MM.1S (cell line): Measurements from ENCODE around the gene ZNF354C.

Experiments used
- DNase-seq: peaks from one replicate; pipeline ENCODE4 v3.0.0-alpha.2; 2015
- H2AFZ ChIP-seq: fragments of 300-600 bp; sonication (generic); 2 replicates; pipeline ENCODE4 v1.6.0; 2016; ENCODE audit warnings: antibody characterized with exemption, low read length
- H3F3A ChIP-seq: fragments of 300-600 bp; sonication (generic); 2 replicates; pipeline ENCODE4 v1.6.1; 2016; ENCODE audit warnings: mild to moderate bottlenecking, antibody characterized with exemption, low read length, moderate library complexity, mixed read lengths; ENCODE audit not compliant: insufficient read depth
- H3K27ac ChIP-seq: fragments of 300-600 bp; sonication (generic); 2 replicates; pipeline ENCODE4 v1.5.1; 2016; ENCODE audit warnings: mild to moderate bottlenecking, low read length
- H3K27me3 ChIP-seq: fragments of 300-600 bp; sonication (generic); replicated peaks from 2 replicates; pipeline ENCODE4 v1.6.0; 2016; ENCODE audit warnings: low read length; ENCODE audit not compliant: insufficient read depth
- H3K36me3 ChIP-seq: fragments of 300-600 bp; sonication (generic); replicated peaks from 2 replicates; pipeline ENCODE4 v1.6.1; 2016; ENCODE audit warnings: mild to moderate bottlenecking, low read length, mixed read lengths; ENCODE audit not compliant: insufficient read depth
- H3K4me1 ChIP-seq: fragments of 300-600 bp; sonication (generic); 2 replicates; pipeline ENCODE4 v1.6.1; 2016; ENCODE audit warnings: low read length, mixed read lengths
- H3K4me2 ChIP-seq: fragments of 300-600 bp; sonication (generic); 2 replicates; pipeline ENCODE4 v1.6.0; 2016; ENCODE audit warnings: low read depth, low read length
- H3K4me3 ChIP-seq: fragments of 300-600 bp; sonication (generic); 2 replicates; pipeline ENCODE4 v1.5.1; 2016; ENCODE audit warnings: low read length, mixed read lengths
- H3K79me2 ChIP-seq: fragments of 300-600 bp; sonication (generic); 2 replicates; pipeline ENCODE4 v1.6.1; 2016; ENCODE audit warnings: mixed run types, low read length, mixed read lengths
- H3K9ac ChIP-seq: fragments of 300-600 bp; sonication (generic); 2 replicates; pipeline ENCODE4 v1.6.1; 2016; ENCODE audit warnings: low read length, mixed read lengths
- H3K9me2 ChIP-seq: fragments of 300-600 bp; sonication (generic); replicated peaks from 2 replicates; pipeline ENCODE4 v1.6.1; 2016; ENCODE audit warnings: mild to moderate bottlenecking, low read length, mixed read lengths; ENCODE audit not compliant: insufficient read depth
- H3K9me3 ChIP-seq: fragments of 300-600 bp; sonication (generic); replicated peaks from 2 replicates; pipeline ENCODE4 v1.6.1; 2016; ENCODE audit warnings: mild to moderate bottlenecking, low read length, mixed read lengths; ENCODE audit not compliant: insufficient read depth
- H4K20me1 ChIP-seq: fragments of 300-600 bp; sonication (generic); 2 replicates; pipeline ENCODE4 v1.6.1; 2016; ENCODE audit warnings: mild to moderate bottlenecking, low read length, moderate library complexity, mixed read lengths; ENCODE audit not compliant: insufficient read depth
- EZH2 ChIP-seq: fragments of 300-600 bp; sonication (generic); optimal IDR thresholded peaks from 2 replicates; pipeline ENCODE3; 2017; ENCODE audit warnings: low read depth, mild to moderate bottlenecking, antibody characterized with exemption, low read length, mixed read lengths
- EZH2phosphoT487 ChIP-seq: fragments of 300-600 bp; sonication (generic); IDR thresholded peaks from 2 replicates; pipeline ENCODE4 v1.6.1; 2018; ENCODE audit warnings: antibody characterized with exemption, low read length
- TF ChIP-seq, protein P1 (sequence below): fragments of 300-600 bp; sonication (generic); IDR thresholded peaks from 2 replicates; pipeline ENCODE4 v1.5.1; 2016; ENCODE audit warnings: antibody characterized with exemption, low read length, mixed read lengths

Gene ZNF354C

DNA sequence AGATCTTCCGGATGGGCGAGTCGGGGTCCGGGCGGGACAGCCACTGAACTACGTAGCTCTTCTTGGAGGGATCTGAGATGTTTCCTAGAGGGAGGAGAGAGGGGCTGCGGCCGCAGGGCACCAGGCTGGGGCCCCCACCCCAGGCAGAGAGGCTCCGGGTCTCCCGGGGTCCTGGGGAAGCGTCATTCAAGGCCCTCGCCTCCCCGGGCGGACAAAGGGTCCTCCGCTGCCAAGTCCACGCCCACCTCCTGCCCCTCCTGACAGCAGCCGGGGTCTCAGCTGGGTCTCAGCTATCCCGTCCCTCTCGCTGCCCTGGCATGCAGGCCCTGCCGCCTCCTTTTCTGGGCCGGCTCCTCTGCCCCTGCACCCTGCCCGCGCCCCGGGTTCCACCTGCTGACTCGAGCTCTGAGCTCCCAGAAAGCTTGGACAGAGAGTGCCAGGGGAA is 61.5 kb downstream of the ZNF354C start:
- H3F3A ChIP-seq: no peaks in the 10 kb centered on the region
- TF ChIP-seq, protein P1, sequence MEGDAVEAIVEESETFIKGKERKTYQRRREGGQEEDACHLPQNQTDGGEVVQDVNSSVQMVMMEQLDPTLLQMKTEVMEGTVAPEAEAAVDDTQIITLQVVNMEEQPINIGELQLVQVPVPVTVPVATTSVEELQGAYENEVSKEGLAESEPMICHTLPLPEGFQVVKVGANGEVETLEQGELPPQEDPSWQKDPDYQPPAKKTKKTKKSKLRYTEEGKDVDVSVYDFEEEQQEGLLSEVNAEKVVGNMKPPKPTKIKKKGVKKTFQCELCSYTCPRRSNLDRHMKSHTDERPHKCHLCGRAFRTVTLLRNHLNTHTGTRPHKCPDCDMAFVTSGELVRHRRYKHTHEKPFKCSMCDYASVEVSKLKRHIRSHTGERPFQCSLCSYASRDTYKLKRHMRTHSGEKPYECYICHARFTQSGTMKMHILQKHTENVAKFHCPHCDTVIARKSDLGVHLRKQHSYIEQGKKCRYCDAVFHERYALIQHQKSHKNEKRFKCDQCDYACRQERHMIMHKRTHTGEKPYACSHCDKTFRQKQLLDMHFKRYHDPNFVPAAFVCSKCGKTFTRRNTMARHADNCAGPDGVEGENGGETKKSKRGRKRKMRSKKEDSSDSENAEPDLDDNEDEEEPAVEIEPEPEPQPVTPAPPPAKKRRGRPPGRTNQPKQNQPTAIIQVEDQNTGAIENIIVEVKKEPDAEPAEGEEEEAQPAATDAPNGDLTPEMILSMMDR: no peak
- no peak for TF ChIP-seq EZH2phosphoT487
- no peak for TF ChIP-seq EZH2
- no peak for DNase-seq
- H3K4me1 ChIP-seq: no peaks in the 10 kb centered on the region
- no peaks in the 10 kb centered on the region for H4K20me1 ChIP-seq
- no peaks in the 10 kb centered on the region for H3K79me2 ChIP-seq
- H3K9ac ChIP-seq: no peak overlapping the region
- no peaks in the 10 kb centered on the region for H3K27me3 ChIP-seq
- no peak overlapping the region for H2AFZ ChIP-seq
- H3K4me2 ChIP-seq: no peak overlapping the region
- H3K27ac ChIP-seq: no peak overlapping the region
- H3K36me3 ChIP-seq: no peaks in the 10 kb centered on the region
- H3K9me2 ChIP-seq: no peaks in the 10 kb centered on the region
- no peaks in the 10 kb centered on the region for H3K9me3 ChIP-seq
- no peak overlapping the region for H3K4me3 ChIP-seq

DNA sequence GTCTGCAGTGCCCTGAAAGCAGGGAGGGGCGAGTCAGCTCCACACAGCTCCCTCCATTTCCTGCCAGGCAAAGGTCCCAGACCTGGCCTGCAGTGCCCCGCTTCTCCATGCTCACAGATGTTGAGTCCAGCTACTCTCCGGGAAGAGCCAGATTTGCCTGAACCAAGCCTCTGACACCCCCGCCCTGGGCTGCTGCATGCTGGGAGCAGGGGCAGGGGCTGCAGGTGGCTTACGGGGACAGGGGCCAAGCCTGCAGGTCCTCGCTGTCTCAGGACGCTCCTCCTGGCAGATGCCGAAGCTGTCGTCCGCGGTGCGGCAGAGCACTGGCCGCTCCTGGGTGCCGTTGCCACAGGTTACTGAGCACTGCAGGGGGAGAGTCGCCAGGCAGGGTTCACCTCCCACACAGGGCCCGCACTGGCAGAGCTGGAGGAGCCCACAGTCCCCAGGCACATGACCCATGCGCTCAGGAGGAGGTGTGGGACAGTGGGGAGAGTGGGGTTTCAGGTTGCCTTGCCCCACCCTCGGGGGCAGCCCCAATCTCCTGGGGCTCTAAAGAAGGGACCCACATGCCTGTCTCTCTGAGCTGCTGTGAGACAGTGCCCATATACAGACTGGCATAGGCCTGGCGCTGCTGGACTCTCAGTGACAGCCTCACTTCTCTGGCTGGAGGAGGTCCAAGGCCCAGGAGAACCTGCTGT is 62.4 kb downstream of the ZNF354C start:
- no peak overlapping the region for H3K27ac ChIP-seq
- H3K9ac ChIP-seq: no peak overlapping the region
- H3K4me1 ChIP-seq: no peaks in the 10 kb centered on the region
- H2AFZ ChIP-seq: no peak overlapping the region
- no peaks in the 10 kb centered on the region for H3K9me3 ChIP-seq
- no peak overlapping the region for H3K4me2 ChIP-seq
- no peaks in the 10 kb centered on the region for H3K9me2 ChIP-seq
- DNase-seq: no peak
- no peaks in the 10 kb centered on the region for H3F3A ChIP-seq
- H3K4me3 ChIP-seq: no peak overlapping the region
- H3K27me3 ChIP-seq: no peaks in the 10 kb centered on the region
- no peaks in the 10 kb centered on the region for H3K79me2 ChIP-seq
- H4K20me1 ChIP-seq: no peaks in the 10 kb centered on the region
- TF ChIP-seq EZH2phosphoT487: no peak
- TF ChIP-seq EZH2: no peak
- TF ChIP-seq, protein P1: no peak
- no peaks in the 10 kb centered on the region for H3K36me3 ChIP-seq

DNA sequence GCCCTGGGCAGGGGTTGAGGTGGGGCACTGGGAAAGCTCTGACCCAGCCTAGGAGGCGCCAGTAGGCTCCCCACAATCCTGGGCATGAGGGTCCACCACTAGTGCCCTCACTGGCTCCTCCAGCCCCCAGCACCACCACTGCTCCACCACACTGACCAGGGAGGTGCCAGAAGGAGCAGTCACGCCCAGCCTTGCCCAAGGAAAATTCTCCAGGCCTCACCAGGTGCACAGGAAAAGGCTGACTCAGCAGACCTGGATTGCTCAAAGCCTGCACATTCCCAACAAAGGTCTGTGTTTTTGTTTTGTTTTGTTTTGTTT is 62.9 kb downstream of the ZNF354C start:
- Histone ChIP-seq H3K4me3 (no peak overlapping the region), H3K27me3 (no peaks in the 10 kb centered on the region), H3K27ac (no peak overlapping the region), H3K9me2 (no peaks in the 10 kb centered on the region), H2AFZ (no peak overlapping the region), H3K79me2 (no peaks in the 10 kb centered on the region), H3K9ac (no peak overlapping the region), H3K4me1 (no peaks in the 10 kb centered on the region), H3F3A (no peaks in the 10 kb centered on the region), H4K20me1 (no peaks in the 10 kb centered on the region), H3K4me2 (no peak overlapping the region), H3K9me3 (no peaks in the 10 kb centered on the region), H3K36me3 (no peaks in the 10 kb centered on the region)
- no peak for DNase-seq
- no peak for TF ChIP-seq EZH2
- TF ChIP-seq, protein P1: no peak
- TF ChIP-seq EZH2phosphoT487: no peak
